Endothelial cell of umbilical vein (primary cell): ENCODE data around the gene POU6F1.

Experiments
- EZH2 ChIP-seq: IDR thresholded peaks from 2 replicates; pipeline ENCODE4 v1.6.1; 2012; ENCODE audit warnings: borderline replicate concordance, low read depth, mild to moderate bottlenecking, moderate library complexity, low read length, inconsistent platforms; ENCODE audit not compliant: severe bottlenecking
- GATA2 ChIP-seq: IDR thresholded peaks from 2 replicates; pipeline ENCODE4 v1.7.0; 2011; ENCODE audit warnings: low read depth, mild to moderate bottlenecking, moderate library complexity, mixed read lengths, low read length; ENCODE audit not compliant: insufficient read length, insufficient read depth
- JUN ChIP-seq: IDR thresholded peaks from 2 replicates; pipeline ENCODE4 v1.6.1; 2011; ENCODE audit warnings: borderline replicate concordance, low read depth; ENCODE audit not compliant: insufficient read length, insufficient read depth
- MYC ChIP-seq: IDR thresholded peaks from one replicate; pipeline ENCODE4 v1.6.1; 2011; ENCODE audit warnings: mild to moderate bottlenecking, low read depth, low read length
- POLR2A ChIP-seq: IDR thresholded peaks from 2 replicates; pipeline ENCODE4 v1.6.1; 2012; ENCODE audit warnings: low read depth, mild to moderate bottlenecking, control low read depth, low read length
- POLR2AphosphoS5 ChIP-seq: IDR thresholded peaks from 2 replicates; pipeline ENCODE4 v1.6.1; 2012; ENCODE audit warnings: low read depth, mild to moderate bottlenecking, control low read depth, low read length, moderate library complexity; ENCODE audit not compliant: insufficient read depth
- TF ChIP-seq, protein P1 (sequence below), 2 donors: IDR thresholded peaks; 1 replicate in 1 of 2; 2 replicates in 1 of 2; pipeline ENCODE4 v1.5.1; 2011; ENCODE audit warnings: low read length in 2 of 2, mild to moderate bottlenecking in 2 of 2, moderate library complexity in 2 of 2, control low read depth in 1 of 2, inconsistent platforms in 1 of 2, low read depth in 1 of 2; ENCODE audit not compliant: insufficient read depth in 1 of 2; ENCODE audit errors: extremely low read depth in 1 of 2
- TF ChIP-seq, protein P2 (sequence below): IDR thresholded peaks from 2 replicates; pipeline ENCODE4 v1.6.1; 2011; ENCODE audit not compliant: insufficient read depth, insufficient read length

DNA sequence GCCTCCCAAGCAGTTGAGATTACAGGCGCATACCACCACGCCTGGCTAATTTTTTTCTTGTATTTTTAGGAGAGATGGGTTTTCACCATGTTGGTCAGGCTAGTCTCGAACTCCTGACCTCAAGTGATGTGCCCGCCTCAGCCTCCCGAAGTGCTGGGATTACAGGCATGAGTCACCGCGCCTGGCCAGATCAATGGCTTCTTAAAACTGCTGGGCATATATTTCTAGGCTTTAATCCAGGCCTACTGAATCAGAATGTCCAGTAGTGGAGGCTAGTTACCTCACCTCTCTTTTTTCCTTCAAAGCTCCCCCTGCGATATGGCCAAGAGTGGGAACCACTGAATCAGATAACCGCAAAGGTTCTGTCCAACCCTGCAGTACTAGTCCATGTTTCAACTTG, 17.1 kb downstream of the POU6F1 start:
- TF ChIP-seq POLR2A: no peak
- TF ChIP-seq, protein P1, sequence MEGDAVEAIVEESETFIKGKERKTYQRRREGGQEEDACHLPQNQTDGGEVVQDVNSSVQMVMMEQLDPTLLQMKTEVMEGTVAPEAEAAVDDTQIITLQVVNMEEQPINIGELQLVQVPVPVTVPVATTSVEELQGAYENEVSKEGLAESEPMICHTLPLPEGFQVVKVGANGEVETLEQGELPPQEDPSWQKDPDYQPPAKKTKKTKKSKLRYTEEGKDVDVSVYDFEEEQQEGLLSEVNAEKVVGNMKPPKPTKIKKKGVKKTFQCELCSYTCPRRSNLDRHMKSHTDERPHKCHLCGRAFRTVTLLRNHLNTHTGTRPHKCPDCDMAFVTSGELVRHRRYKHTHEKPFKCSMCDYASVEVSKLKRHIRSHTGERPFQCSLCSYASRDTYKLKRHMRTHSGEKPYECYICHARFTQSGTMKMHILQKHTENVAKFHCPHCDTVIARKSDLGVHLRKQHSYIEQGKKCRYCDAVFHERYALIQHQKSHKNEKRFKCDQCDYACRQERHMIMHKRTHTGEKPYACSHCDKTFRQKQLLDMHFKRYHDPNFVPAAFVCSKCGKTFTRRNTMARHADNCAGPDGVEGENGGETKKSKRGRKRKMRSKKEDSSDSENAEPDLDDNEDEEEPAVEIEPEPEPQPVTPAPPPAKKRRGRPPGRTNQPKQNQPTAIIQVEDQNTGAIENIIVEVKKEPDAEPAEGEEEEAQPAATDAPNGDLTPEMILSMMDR (IDR thresholded peaks at IDR 0.05; ENCODE audit: extremely low read depth in 1 of 2, insufficient read depth in 1 of 2, low read depth in 1 of 2, low read length in 2 of 2): no peak
- no peak for TF ChIP-seq POLR2AphosphoS5
- TF ChIP-seq, protein P2, sequence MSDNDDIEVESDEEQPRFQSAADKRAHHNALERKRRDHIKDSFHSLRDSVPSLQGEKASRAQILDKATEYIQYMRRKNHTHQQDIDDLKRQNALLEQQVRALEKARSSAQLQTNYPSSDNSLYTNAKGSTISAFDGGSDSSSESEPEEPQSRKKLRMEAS: no peak
- no peak for TF ChIP-seq JUN
- TF ChIP-seq MYC: no peak
- no peak for TF ChIP-seq EZH2
- no peak for TF ChIP-seq GATA2
